Smooth muscle cell (in vitro differentiated cells): ENCODE data around the gene CADM1. TPM values are rescaled to one million over a fixed set of nuclear protein-coding genes. Genes with fewer than 3 reads are reported as not detected.
A peak's percentile ranks its signal among the peaks of the same experiment; 100 is the strongest.

Experiments
- DNase-seq: peaks from one replicate; lab custom pipeline; 2025; ENCODE audit not compliant: unreplicated experiment; lab: John Stamatoyannopoulos, UW
- H2AFZ ChIP-seq: fragments of 200-600 bp; sonication (generic); 2 replicates; pipeline ENCODE4 v1.6.0; 2016; ENCODE audit warnings: antibody characterized with exemption, low read depth, mild to moderate bottlenecking
- H3F3A ChIP-seq: fragments of 200-600 bp; sonication (generic); 2 replicates; pipeline ENCODE4 v1.6.0; 2017; ENCODE audit warnings: antibody characterized with exemption, low read depth
- H3K27ac ChIP-seq: fragments of 200-600 bp; sonication (generic); 2 replicates; pipeline ENCODE4 v1.5.1; 2016; ENCODE audit warnings: low read depth, mild to moderate bottlenecking
- H3K27me3 ChIP-seq: fragments of 200-600 bp; sonication (generic); 2 replicates; pipeline ENCODE4 v1.6.1; 2016; ENCODE audit warnings: low read depth, mild to moderate bottlenecking
- H3K36me3 ChIP-seq: fragments of 200-600 bp; sonication (generic); 2 replicates; pipeline ENCODE4 v1.5.1; 2016; ENCODE audit warnings: low read depth
- H3K4me1 ChIP-seq: fragments of 200-600 bp; sonication (generic); 2 replicates; pipeline ENCODE4 v1.5.1; 2016; ENCODE audit warnings: low read depth
- H3K4me2 ChIP-seq: fragments of 200-600 bp; sonication (generic); 2 replicates; pipeline ENCODE4 v1.6.0; 2016; ENCODE audit warnings: mild to moderate bottlenecking
- H3K4me3 ChIP-seq: fragments of 200-600 bp; sonication (generic); 2 replicates; pipeline ENCODE4 v1.5.1; 2016; ENCODE audit warnings: mild to moderate bottlenecking
- H3K79me2 ChIP-seq: fragments of 200-600 bp; sonication (generic); 2 replicates; pipeline ENCODE4 v1.6.0; 2016; ENCODE audit warnings: low read depth, mild to moderate bottlenecking
- H3K9ac ChIP-seq: fragments of 200-600 bp; sonication (generic); 2 replicates; pipeline ENCODE4 v1.6.0; 2016; ENCODE audit warnings: low read depth
- H3K9me3 ChIP-seq: fragments of 200-600 bp; sonication (generic); replicated peaks from 2 replicates; pipeline ENCODE4 v1.5.1; 2016; ENCODE audit warnings: low read depth
- H4K20me1 ChIP-seq: fragments of 200-600 bp; sonication (generic); 2 replicates; pipeline ENCODE4 v1.6.0; 2016; ENCODE audit warnings: low read depth
- WGBS: methylation state at CpG from one replicate; pipeline ENCODE4 v1.1.7; 2016; ENCODE audit warnings: low lambda C conversion rate; 5-methylcytosine and 5-hydroxymethylcytosine counted together
- polyA plus RNA-seq: library from polyadenylated mRNA; unstranded; fragments of >200 nt; fragmentation: Nextera tagmentation; extraction: Ambion mirVana; gene quantifications from 2 replicates; pipeline ENCODE4 v1.2.1, GENCODE V29; 2016
- total RNA-seq: library from RNA; depleted of rRNA; stranded (reverse); fragments of >200 nt; gene quantifications from 2 replicates; pipeline ENCODE4 v1.2.3, GENCODE V29; 2014
- TF ChIP-seq, protein P1 (sequence below): fragments of 200-600 bp; sonication (generic); IDR thresholded peaks from 2 replicates; pipeline ENCODE4 v1.5.1; 2017; ENCODE audit warnings: borderline replicate concordance, mild to moderate bottlenecking, antibody characterized with exemption; ENCODE audit not compliant: insufficient read depth, poor library complexity, severe bottlenecking

CADM1 gene
- total and polyA plus RNA-seq, 2 experiments from 2014 or later = 158 to 167 TPM

DNA sequence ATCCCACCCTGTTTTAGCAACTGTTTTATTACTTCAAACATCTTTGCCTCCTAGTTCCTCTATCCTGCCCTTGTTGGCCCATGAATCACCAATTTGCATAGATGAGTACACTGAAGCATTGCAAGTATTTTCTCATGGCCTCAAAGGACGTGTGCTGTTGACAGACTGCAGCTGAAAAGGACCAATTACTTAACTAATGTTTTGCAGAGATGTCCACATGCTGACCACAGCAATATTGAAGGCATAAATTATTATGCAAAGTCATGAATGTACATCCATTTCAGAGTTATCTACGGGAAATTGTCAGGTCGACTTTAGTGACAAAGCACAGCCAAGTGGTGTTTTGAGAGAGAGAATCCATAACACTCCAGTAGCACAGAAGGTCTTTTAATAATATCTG lies 64.8 kb downstream of the CADM1 start:
- Histone ChIP-seq H3K79me2 (peaks cover 11% of the 10 kb centered on the region), H3F3A (no peaks in the 10 kb centered on the region), H3K27me3 (no peaks in the 10 kb centered on the region), H3K36me3 (peaks cover 4% of the 10 kb centered on the region), H4K20me1 (peaks cover 92% of the 10 kb centered on the region), H3K4me1 (no peaks in the 10 kb centered on the region), H3K4me2 (peak overlapping the region; percentile 2), H2AFZ (no peak overlapping the region), H3K4me3 (no peak overlapping the region), H3K27ac (no peak overlapping the region), H3K9me3 (no peaks in the 10 kb centered on the region), H3K9ac (no peak overlapping the region)
- DNase-seq = no peak
- WGBS = 50% methylated on average over 3 of the region's 3 CpGs
- TF ChIP-seq, protein P1, sequence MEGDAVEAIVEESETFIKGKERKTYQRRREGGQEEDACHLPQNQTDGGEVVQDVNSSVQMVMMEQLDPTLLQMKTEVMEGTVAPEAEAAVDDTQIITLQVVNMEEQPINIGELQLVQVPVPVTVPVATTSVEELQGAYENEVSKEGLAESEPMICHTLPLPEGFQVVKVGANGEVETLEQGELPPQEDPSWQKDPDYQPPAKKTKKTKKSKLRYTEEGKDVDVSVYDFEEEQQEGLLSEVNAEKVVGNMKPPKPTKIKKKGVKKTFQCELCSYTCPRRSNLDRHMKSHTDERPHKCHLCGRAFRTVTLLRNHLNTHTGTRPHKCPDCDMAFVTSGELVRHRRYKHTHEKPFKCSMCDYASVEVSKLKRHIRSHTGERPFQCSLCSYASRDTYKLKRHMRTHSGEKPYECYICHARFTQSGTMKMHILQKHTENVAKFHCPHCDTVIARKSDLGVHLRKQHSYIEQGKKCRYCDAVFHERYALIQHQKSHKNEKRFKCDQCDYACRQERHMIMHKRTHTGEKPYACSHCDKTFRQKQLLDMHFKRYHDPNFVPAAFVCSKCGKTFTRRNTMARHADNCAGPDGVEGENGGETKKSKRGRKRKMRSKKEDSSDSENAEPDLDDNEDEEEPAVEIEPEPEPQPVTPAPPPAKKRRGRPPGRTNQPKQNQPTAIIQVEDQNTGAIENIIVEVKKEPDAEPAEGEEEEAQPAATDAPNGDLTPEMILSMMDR = no peak

GRCh38 chr11:115437902-115438575 lies 66.2 kb downstream of the CADM1 start:
- 88% methylated on average over 7 of the region's 7 CpGs for WGBS
- Histone ChIP-seq H4K20me1 (peaks cover 94% of the 10 kb centered on the region), H3K9me3 (no peaks in the 10 kb centered on the region), H3K4me2 (no peak overlapping the region), H3K9ac (no peak overlapping the region), H2AFZ (no peak overlapping the region), H3K36me3 (peaks cover 4% of the 10 kb centered on the region), H3F3A (no peaks in the 10 kb centered on the region), H3K27ac (no peak overlapping the region), H3K79me2 (peaks cover 11% of the 10 kb centered on the region), H3K27me3 (no peaks in the 10 kb centered on the region), H3K4me1 (no peaks in the 10 kb centered on the region), H3K4me3 (no peak overlapping the region)
- TF ChIP-seq, protein P1 = no peak
- no peak for DNase-seq

DNA sequence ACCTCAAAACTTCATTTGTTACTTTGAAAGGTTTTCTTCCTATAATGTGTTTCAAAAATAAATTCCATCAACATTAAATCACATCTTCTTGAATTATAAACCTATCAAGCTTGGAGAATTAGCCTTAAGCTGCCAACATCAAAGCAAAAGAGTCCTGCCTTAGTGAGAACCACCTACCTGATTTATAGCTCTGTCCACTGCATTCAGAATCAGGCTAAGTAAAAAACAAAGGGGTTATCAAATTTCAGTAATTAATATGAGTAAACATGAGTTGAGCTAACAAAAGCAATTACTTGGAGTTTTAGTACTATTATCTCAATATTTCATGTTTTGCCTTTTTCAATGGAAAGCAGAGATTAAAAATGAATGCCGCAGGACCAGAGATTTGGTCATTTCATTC lies 73.9 kb downstream of the CADM1 start:
- H3K9ac ChIP-seq = no peak overlapping the region
- no peak overlapping the region for H3K4me3 ChIP-seq
- no peak overlapping the region for H2AFZ ChIP-seq
- H4K20me1 ChIP-seq = peaks cover 97% of the 10 kb centered on the region
- H3K79me2 ChIP-seq = peaks cover 3% of the 10 kb centered on the region
- H3K27ac ChIP-seq = no peak overlapping the region
- no peaks in the 10 kb centered on the region for H3K9me3 ChIP-seq
- no peak for DNase-seq
- no peaks in the 10 kb centered on the region for H3F3A ChIP-seq
- H3K4me2 ChIP-seq = no peak overlapping the region
- no peaks in the 10 kb centered on the region for H3K4me1 ChIP-seq
- WGBS = 100% methylated on average over 1 of the region's 1 CpG
- TF ChIP-seq, protein P1 = no peak
- H3K36me3 ChIP-seq = no peaks in the 10 kb centered on the region
- H3K27me3 ChIP-seq = no peaks in the 10 kb centered on the region

DNA sequence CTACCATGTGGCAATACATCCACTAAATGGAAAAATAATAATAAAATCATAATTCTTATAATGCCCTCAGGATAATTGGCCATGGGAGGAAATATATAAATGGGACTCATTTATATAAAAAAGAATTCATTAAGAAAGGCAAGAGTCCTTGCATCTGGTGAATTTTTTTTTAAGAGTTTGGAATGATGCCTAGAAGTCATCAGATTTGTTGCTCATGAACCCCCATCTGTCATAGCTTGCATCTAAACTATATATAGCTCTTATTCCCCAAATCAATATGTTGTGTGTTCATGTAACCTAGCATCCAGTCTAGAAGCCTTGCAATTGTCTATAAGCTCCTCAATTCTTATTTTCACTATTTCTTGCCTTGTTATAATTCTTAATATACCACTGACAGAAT lies 75.9 kb downstream of the CADM1 start:
- Histone ChIP-seq H3K36me3 (no peaks in the 10 kb centered on the region), H3K4me2 (no peak overlapping the region), H3K4me3 (no peak overlapping the region), H3K9me3 (no peaks in the 10 kb centered on the region), H3F3A (no peaks in the 10 kb centered on the region), H2AFZ (no peak overlapping the region), H3K4me1 (no peaks in the 10 kb centered on the region), H3K9ac (no peak overlapping the region), H3K79me2 (peaks cover 9% of the 10 kb centered on the region), H3K27me3 (no peaks in the 10 kb centered on the region), H3K27ac (no peak overlapping the region), H4K20me1 (peaks cover 97% of the 10 kb centered on the region)
- no peak for DNase-seq
- TF ChIP-seq, protein P1 = no peak
